GM12874 (cell line): ENCODE results near the gene GALNT18.

Experiments
- CTCF ChIP-seq: IDR thresholded peaks from 2 replicates; pipeline ENCODE4 v1.5.1; 2011; ENCODE audit warnings: low read depth, mild to moderate bottlenecking, control low read depth, low read length, moderate library complexity; ENCODE audit not compliant: insufficient read depth

The GALNT18 gene

GRCh38 chr11:11480971-11481370 is 140.8 kb downstream of the GALNT18 start:
- TF ChIP-seq CTCF = no peak

GRCh38 chr11:11478687-11479086 is 143.1 kb downstream of the GALNT18 start:
- TF ChIP-seq CTCF = no peak

- no peak for TF ChIP-seq CTCF
Observed at GRCh38 chr11:11477695-11478420, 143.9 kb downstream of the GALNT18 start.

GRCh38 chr11:11476971-11477645 is 144.7 kb downstream of the GALNT18 start:
- TF ChIP-seq CTCF = no peak

- TF ChIP-seq CTCF = no peak
Observed at GRCh38 chr11:11476499-11476898, 145.3 kb downstream of the GALNT18 start.

GRCh38 chr11:11472106-11472505 is 149.7 kb downstream of the GALNT18 start:
- no peak for TF ChIP-seq CTCF

GRCh38 chr11:11471201-11471600 is 150.6 kb downstream of the GALNT18 start:
- TF ChIP-seq CTCF = no peak
